GM18502 (cell line): Measurements from ENCODE around the gene SMIM17.
"Not testable (repeated sequence)": the region's sequence is repeated elsewhere in the genome, so short reads cannot be mapped to it uniquely, and the experiment has no call there.

Experiments used
- ATAC-seq: cut with Tn5 transposase; IDR thresholded peaks from one replicate; pipeline ENCODE4 v1.9.1; 2021; ENCODE audit warnings: mild to moderate bottlenecking; ENCODE audit not compliant: unreplicated experiment, poor library complexity

SMIM17 gene

GRCh38 chr19:56654151-56654550, 11.2 kb downstream of the SMIM17 start:
- ATAC-seq = no peak

DNA sequence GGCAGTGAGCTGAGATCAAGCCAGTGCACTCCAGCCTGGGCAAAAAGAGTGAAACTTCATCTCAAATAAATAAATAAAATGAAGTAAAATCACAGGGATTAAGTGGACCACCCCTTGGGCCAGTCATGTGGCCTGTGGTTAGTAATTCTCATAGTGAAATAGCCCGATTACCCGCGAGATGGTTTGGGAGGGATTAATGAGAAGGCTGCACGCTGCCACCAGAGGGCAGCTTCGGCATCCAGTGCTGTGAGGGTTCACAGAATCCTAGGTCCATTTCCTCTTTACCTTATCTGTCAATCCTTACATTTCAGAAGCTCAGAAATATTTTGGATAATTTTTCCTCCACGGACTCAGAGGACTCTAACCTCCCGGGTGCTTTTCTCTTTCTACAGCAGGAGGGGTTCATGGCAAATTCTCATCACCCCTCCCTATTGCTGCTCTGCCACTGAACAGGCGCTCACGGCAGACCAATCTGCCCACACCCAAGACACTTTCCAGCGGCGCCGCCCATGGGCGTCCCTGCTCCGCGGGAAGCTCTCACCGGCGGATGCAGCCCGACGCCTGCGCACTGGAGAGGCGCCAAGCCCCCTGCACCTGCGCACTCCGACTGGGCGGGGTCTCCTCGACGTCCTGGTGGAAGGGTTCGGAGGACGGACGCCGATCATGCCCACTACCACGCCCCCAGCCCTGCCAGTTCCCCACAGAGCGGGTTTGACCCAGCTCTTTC, 17.6 kb downstream of the SMIM17 start:
- no peak for ATAC-seq

- ATAC-seq = no peak
Observed at GRCh38 chr19:56661248-56661647, 18.3 kb downstream of the SMIM17 start.

DNA sequence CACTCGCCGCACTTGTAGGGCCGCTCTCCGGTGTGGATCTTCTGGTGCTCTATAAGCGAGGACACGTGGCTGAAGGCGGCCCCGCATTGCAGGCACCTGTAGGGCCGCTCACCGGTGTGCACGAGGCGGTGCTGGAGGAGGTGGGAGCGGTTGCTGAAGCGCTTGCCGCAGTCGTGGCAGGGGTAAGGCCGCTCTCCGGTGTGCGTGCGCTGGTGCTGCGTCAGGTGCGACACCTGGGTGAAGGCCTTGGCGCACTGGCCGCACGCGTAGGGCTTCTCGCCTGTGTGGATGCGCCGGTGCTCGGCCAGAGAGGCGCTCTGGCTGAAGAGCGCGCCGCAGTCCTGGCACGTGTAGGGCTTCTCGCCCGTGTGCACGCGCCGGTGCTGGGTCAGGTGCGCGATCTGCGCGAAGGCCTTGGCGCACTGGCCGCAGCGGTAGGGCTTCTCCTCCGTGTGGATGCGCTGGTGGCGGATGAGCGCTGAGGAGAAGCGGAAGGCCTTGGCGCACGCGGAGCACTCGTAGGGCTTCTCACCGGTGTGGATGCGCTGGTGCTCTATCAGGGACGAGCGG, 21.1 kb downstream of the SMIM17 start:
- ATAC-seq = no peak

DNA sequence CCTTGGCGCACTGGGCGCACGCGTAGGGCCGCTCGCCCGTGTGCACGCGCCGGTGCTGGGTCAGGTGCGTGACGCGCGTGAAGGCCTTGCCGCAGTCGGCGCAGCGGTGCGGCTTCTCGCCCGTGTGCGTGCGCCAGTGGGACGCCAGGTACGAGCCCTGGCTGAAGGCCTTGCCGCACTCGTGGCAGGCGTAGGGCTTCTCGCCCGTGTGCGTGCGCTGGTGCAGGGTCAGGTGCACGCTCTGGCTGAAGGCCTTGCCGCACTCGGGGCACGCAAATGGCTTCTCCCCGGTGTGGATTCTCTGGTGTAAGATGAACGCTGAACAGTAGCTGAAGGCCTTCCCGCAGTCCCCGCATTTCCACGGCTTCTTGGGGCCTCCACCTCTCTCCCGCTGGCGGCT, 21.6 kb downstream of the SMIM17 start:
- no peak for ATAC-seq

DNA sequence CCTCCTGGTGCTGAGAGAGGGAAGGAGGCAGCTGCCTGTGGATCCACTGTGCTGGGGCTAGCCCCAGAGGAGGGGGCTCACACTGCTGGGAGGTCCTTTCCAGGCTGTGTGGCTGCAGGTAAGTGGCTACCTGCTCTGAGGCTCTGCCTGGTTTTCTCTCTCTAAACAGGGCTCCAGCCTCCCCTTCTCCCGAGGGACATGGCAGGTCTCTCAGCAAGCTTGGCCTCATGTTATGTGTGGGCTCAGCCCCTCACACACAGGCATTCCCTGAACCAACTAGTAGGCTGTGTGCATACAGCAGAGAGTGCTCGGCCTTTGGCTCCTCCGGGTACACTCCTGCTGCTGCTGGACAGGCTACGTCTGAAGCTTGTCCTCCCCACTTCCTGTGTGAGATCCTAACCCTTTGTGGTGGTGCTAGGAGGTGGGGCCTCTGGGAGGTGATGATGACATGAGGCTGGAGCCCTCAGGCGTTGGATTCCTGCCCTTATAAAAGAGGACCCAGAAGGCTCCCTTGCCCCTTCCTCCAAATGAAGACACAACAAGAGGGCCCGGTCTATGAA, 24.4 kb downstream of the SMIM17 start:
- ATAC-seq = no peak

DNA sequence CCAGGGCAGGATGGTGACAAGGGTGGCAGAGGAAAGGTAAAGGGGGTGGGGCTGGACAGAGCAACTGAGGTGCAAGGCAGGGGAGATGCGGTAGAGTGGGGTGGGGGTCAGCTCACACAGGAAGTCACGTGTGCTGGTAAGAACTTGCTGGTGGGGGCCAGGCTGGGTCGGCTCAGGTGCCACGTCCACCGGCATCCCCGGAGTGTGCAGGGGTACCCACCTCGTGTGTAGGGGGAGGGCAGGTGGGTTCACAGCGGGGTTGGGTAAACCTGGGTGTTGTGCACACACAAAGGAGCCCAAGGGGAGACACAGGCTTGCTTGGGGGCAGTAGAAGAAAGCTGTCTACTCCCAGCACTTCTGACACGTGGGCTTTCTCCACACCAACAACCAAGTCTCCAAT, 25.7 kb downstream of the SMIM17 start:
- ATAC-seq = no peak

DNA sequence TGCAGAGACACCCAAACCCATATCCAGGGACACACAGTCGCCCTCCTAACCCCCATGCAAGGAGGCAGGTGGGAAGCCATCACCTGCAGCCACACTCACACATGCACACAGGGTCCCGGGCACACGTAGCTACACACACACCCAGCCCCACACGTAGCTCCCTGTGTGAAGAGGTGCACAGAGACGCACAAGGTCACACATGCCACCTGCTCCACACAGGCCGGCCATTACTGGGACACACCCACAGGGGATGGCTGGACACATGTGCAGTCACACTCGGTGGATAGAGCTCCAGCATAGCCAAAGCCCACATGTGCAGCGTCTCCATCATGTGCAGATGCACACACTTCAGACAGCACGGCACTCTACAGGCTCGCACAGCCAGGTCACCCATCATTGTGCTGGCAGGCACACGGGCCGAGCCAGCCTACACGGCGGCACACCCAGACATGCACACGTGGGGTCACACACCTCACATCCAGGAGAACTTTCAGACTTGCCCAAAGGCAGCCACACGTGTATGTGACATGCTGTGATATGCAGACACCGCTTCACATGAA, 27.5 kb downstream of the SMIM17 start:
- no peak for ATAC-seq

- no peak for ATAC-seq
Observed at GRCh38 chr19:56670961-56671612, 28.1 kb downstream of the SMIM17 start.

DNA sequence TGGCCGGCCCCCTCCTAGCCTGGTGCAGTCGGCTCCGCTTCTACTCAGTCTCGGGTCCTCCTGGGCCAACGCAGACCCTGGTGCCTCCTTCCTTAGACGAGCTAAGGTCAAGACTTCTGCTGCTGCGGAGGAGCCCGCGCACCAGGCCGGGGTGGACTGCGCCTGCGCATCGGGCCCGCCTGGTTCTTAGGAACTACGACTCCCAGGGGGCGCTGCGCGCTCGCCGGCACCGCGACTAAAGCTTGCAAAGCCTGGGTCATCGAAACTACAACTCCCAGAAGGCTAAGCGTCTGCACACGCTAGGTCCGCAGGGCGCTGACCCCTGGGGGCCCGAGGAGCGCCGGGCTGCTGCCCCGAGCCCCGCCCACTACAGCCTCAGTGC, 28.6 kb downstream of the SMIM17 start, which contains the start of gene ZNF835:
Gene ZNF835, minus strand, starts transcription at position 145 of the 382 bp plus-strand sequence. CDS start 6,559 bp downstream, outside the sequence.
- no peak for ATAC-seq

GRCh38 chr19:56672610-56673009, 29.7 kb downstream of the SMIM17 start:
- not testable (repeated sequence) for ATAC-seq

- no peak for ATAC-seq
Observed at GRCh38 chr19:56678205-56678604, 35.2 kb downstream of the SMIM17 start.

- ATAC-seq = no peak
Observed at GRCh38 chr19:56681702-56682101, 38.7 kb downstream of the SMIM17 start.

DNA sequence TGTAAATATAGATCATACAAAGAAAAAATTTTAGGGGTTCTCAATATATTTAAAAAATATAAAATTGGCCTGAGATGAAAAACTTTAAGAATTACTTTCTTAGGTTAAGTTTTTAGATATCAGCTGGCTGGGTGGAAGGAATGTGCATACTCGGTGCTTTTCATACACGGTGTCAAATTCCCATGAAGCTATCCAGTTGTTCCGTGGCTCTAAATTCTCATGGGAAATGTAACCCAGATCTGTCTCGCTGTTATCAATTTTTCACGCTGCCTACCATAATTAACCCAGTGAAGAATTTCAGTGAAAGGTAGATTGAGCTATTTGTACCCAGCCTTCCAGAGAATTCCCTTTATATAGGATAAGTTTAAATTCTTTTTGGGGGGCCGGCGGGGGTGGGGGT, 40.2 kb downstream of the SMIM17 start:
- ATAC-seq = no peak

GRCh38 chr19:56687031-56687430, 44.1 kb downstream of the SMIM17 start:
- no peak for ATAC-seq

- no peak for ATAC-seq
Observed at GRCh38 chr19:56689198-56689597, 46.2 kb downstream of the SMIM17 start.

DNA sequence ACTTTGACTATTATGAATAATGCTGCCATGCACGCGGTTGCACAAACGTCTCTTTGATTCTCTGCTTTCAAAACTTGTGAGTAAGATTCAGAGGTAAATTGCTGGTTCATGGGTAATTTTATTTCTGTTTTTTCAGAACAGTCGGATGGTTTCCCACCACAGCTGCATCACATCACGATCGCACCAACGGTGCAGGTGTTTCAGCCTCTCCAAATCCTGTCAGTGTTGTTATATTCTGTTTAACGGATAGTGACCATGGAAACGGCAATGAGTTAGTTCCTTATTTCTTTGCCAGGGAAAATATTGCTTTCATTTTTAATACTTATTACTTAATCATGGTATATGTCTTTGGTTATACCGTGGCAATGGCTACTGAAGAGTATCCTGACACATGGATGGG, 47.7 kb downstream of the SMIM17 start:
- ATAC-seq = no peak

GRCh38 chr19:56692206-56692895, 49.4 kb downstream of the SMIM17 start:
- no peak for ATAC-seq

- ATAC-seq = no peak
Observed at GRCh38 chr19:56699552-56699951, 56.6 kb downstream of the SMIM17 start.

DNA sequence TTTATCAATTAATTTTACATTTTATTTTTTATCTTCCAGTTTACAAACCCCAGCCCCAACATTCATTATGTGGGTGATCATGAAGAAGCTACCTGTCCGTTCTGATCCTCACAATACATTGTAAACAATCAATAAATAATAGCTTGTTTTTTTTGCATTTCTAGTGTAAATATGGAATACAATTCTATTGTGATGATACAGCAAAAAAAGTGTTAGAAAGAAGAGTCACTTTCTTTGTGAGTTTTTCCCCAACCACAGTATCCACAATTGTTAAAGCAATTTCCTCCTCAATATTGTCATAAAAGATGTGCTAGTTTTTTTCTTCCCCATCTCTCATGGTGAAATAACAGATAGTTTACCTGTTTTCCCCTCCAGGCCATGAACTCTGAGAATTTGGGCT, 58.9 kb downstream of the SMIM17 start:
- ATAC-seq = no peak
